ENCODE measurements around the gene CLASRP. TPM values are rescaled to one million over a fixed set of nuclear protein-coding genes. Genes with fewer than 3 reads are reported as not detected.

Gene CLASRP
- total RNA-seq, 1 donor from 2014 or later = 58.1 TPM

DNA sequence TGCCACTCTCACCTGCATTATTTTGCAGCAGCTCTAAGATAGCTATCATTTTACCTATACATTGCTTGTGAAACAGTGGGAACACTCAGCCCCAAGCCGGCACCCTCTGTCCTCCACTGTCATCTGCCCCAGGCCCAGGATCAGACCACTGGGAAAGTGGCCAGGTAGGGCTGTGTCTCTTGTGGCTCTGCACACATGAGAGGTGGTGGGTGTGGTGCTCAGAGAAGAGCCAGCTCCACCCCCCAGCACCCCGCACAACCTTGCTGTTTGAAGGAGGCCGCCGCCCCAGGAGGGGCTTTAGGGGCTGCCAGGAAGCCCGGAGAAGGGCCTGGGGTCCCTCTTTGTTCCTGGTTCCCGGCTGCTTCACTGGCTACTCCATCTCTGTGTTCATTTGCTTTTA lies 80.7 kb downstream of the CLASRP start:
- no peak for DNase-seq (ENCODE audit: low read depth)
- TF ChIP-seq, protein P1, sequence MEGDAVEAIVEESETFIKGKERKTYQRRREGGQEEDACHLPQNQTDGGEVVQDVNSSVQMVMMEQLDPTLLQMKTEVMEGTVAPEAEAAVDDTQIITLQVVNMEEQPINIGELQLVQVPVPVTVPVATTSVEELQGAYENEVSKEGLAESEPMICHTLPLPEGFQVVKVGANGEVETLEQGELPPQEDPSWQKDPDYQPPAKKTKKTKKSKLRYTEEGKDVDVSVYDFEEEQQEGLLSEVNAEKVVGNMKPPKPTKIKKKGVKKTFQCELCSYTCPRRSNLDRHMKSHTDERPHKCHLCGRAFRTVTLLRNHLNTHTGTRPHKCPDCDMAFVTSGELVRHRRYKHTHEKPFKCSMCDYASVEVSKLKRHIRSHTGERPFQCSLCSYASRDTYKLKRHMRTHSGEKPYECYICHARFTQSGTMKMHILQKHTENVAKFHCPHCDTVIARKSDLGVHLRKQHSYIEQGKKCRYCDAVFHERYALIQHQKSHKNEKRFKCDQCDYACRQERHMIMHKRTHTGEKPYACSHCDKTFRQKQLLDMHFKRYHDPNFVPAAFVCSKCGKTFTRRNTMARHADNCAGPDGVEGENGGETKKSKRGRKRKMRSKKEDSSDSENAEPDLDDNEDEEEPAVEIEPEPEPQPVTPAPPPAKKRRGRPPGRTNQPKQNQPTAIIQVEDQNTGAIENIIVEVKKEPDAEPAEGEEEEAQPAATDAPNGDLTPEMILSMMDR (conservative IDR thresholded peaks at IDR 0.05; ENCODE audit: low read depth, low read length) = no peak
- H3K4me3 ChIP-seq (ENCODE audit: low read depth, low read length) = no peak overlapping the region

Other genes starting within 250 kb of the CLASRP start
- gene BCAM, start 229.9 kb upstream of the CLASRP start, total RNA-seq = 7.7 and 27.7 TPM in 2 replicates
- gene NECTIN2, start 192.7 kb upstream of the CLASRP start, total RNA-seq = 216 and 264 TPM in 2 replicates
- 99.1 and 229 TPM in 2 replicates for gene TOMM40, start 147.8 kb upstream of the CLASRP start, total RNA-seq
- gene APOE, start 133.2 kb upstream of the CLASRP start, total RNA-seq = 5.9 and 46.2 TPM in 2 replicates
- gene APOC1, start 124.4 kb upstream of the CLASRP start, total RNA-seq = 11.4 and 12.3 TPM in 2 replicates
- not detected in 2 replicates for gene APOC4, start 96.8 kb upstream of the CLASRP start, total RNA-seq
- not detected in 2 replicates for gene APOC2, start 93.0 kb upstream of the CLASRP start, total RNA-seq
- 39.6 and 56.3 TPM in 2 replicates for gene CLPTM1, start 83.7 kb upstream of the CLASRP start, total RNA-seq
- 28.3 and 40.2 TPM in 2 replicates for gene RELB, start 37.6 kb upstream of the CLASRP start, total RNA-seq
- gene ZNF296, start 37.4 kb downstream of the CLASRP start, total RNA-seq = 1.7 and 3.0 TPM in 2 replicates
- gene GEMIN7, start 40.2 kb downstream of the CLASRP start, total RNA-seq = 38.2 and 58.2 TPM in 2 replicates
- 42.5 and 64.0 TPM in 2 replicates for gene PPP1R37, start 54.1 kb downstream of the CLASRP start, total RNA-seq
- gene NKPD1, start 121.9 kb downstream of the CLASRP start, total RNA-seq = 0.29 TPM in 1 of 2 replicates, not detected in the other
- gene TRAPPC6A, start 139.2 kb downstream of the CLASRP start, total RNA-seq = 9.5 and 16.5 TPM in 2 replicates
- 5.4 and 11.5 TPM in 2 replicates for gene BLOC1S3, start 139.7 kb downstream of the CLASRP start, total RNA-seq
- gene EXOC3L2, start 206.4 kb downstream of the CLASRP start, total RNA-seq = 0.12 TPM in 1 of 2 replicates, not detected in the other
- gene MARK4, start 212.2 kb downstream of the CLASRP start, total RNA-seq = 12.6 and 15.0 TPM in 2 replicates

All from epithelial cell of proximal tubule (primary cell).